HCT116 (cell line): ENCODE data around the gene LDLRAD4. TPM values are rescaled to one million over a fixed set of nuclear protein-coding genes. Genes with fewer than 3 reads are reported as not detected.

ENCODE experiments used
- ATAC-seq: fragments of 200-7000 bp; cut with Tn5 transposase; 2 replicates; pipeline ENCODE4 v1.9.1; 2020; ENCODE audit warnings: mild to moderate bottlenecking, moderate library complexity
- BruUV-seq: library from RNA; stranded (reverse); fragments of 400-500 nt; replicated peaks from 2 replicates; lab custom pipeline; 2021; lab: Mats Ljungman, UMichigan
- CTCF ChIA-PET: fragments of 300-600 bp; sonication (Branson Sonifier 250); formaldehyde crosslinking; loops from one replicate; lab custom pipeline; 2021; ENCODE audit warnings: antibody characterized with exemption; lab: Charles Lee
- POLR2A ChIA-PET: fragments of 300-600, 350-600 bp; sonication (Branson Sonifier 250); formaldehyde crosslinking; loops from one replicate; lab custom pipeline; 2021; ENCODE audit warnings: antibody characterized with exemption; lab: Charles Lee
- RAD21 ChIA-PET, 2 experiments: fragments of 300-600 bp; sonication (Branson Sonifier 250); formaldehyde crosslinking; loops; one replicate each; lab custom pipeline; 2023; ENCODE audit warnings: low total read pairs in 2 of 2; ENCODE audit not compliant: uncharacterized antibody in 2 of 2, unreplicated experiment in 2 of 2, low non-redundant PET in 1 of 2; lab: Charles Lee
- DNase-seq: peaks from one replicate; pipeline ENCODE4 v3.0.0-alpha.2; 2010; ENCODE audit warnings: low read depth, low spot score
- H2AFZ ChIP-seq: fragments of 200-600 bp; shearing (Covaris generic), sonication (generic); 2 replicates; pipeline ENCODE4 v1.6.1; 2017; ENCODE audit warnings: low read depth, mixed run types, mixed read lengths, antibody characterized with exemption, low read length; ENCODE audit not compliant: poor library complexity, severe bottlenecking
- H3K27ac ChIP-seq: 2 replicates; pipeline ENCODE4 v1.5.1; 2012; ENCODE audit warnings: low read depth, low read length
- H3K27me3 ChIP-seq: fragments of 200-600 bp; sonication (generic); 2 replicates; pipeline ENCODE4 v1.6.1; 2016; ENCODE audit warnings: mixed run types, low read length, mixed read lengths; ENCODE audit not compliant: insufficient read depth
- H3K36me3 ChIP-seq, 2 experiments: fragments of 200-500 bp in 1 of 2; fragments of 200-600 bp in 1 of 2; sonication (Bioruptor generic) in 1 of 2; sonication (generic) in 1 of 2; 2 replicates each; pipeline versions ENCODE4 v1.5.1 to v1.6.1; 2014 to 2016; ENCODE audit warnings: low read length in 2 of 2, inconsistent platforms in 1 of 2, mixed read lengths in 1 of 2, mixed run types in 1 of 2; ENCODE audit not compliant: insufficient read depth in 2 of 2, control insufficient read depth in 1 of 2
- H3K4me1 ChIP-seq, 2 experiments: fragments of 200-600 bp in 1 of 2; sonication (generic) in 1 of 2; 2 replicates each; pipeline versions ENCODE4 v1.5.1 to v1.6.1; 2012 to 2017; ENCODE audit warnings: low read length in 2 of 2, inconsistent platforms in 1 of 2, mild to moderate bottlenecking in 1 of 2, mixed read lengths in 1 of 2, mixed run types in 1 of 2, moderate library complexity in 1 of 2; ENCODE audit not compliant: insufficient read depth in 2 of 2, control insufficient read depth in 1 of 2
- H3K4me2 ChIP-seq: fragments of 200-600 bp; sonication (generic); 2 replicates; pipeline ENCODE4 v1.6.1; 2017; ENCODE audit warnings: mixed run types, low read length, mixed read lengths
- H3K4me3 ChIP-seq, 2 experiments: fragments of 200-600 bp in 1 of 2; sonication (generic) in 1 of 2; replicated peaks in 1 of 2; 2 replicates each; pipeline ENCODE4 v1.5.1; 2011 to 2016; ENCODE audit warnings: low read length in 2 of 2, control low read depth in 1 of 2, low read depth in 1 of 2, mild to moderate bottlenecking in 1 of 2, mixed read lengths in 1 of 2, mixed run types in 1 of 2
- H3K79me2 ChIP-seq: fragments of 200-600 bp; sonication (generic); 2 replicates; pipeline ENCODE4 v1.6.1; 2017; ENCODE audit warnings: mild to moderate bottlenecking, mixed run types, low read length, moderate library complexity, mixed read lengths; ENCODE audit not compliant: insufficient read depth
- H3K9ac ChIP-seq: fragments of 200-600 bp; sonication (generic); 2 replicates; pipeline ENCODE4 v1.6.1; 2016; ENCODE audit warnings: low read length, mixed read lengths
- H3K9me2 ChIP-seq: fragments of 200-600 bp; sonication (generic), shearing (Covaris generic); 2 replicates; pipeline ENCODE4 v1.6.1; 2017; ENCODE audit warnings: mixed run types, mild to moderate bottlenecking, moderate library complexity; ENCODE audit not compliant: insufficient read depth
- H3K9me3 ChIP-seq, 2 experiments: fragments of 200-500 bp in 1 of 2; fragments of 200-600 bp in 1 of 2; sonication (Bioruptor generic) in 1 of 2; sonication (generic) in 1 of 2; 2 replicates each; pipeline ENCODE4 v1.6.1; 2014 to 2017; ENCODE audit warnings: low read length in 2 of 2, mixed read lengths in 2 of 2, inconsistent platforms in 1 of 2, low read depth in 1 of 2, mild to moderate bottlenecking in 1 of 2, mixed run types in 1 of 2, moderate library complexity in 1 of 2; ENCODE audit not compliant: control insufficient read depth in 1 of 2, insufficient read depth in 1 of 2
- H4K20me1 ChIP-seq: fragments of 200-600 bp; sonication (generic), shearing (Covaris generic); 2 replicates; pipeline ENCODE4 v1.6.1; 2017; ENCODE audit warnings: mixed run types, mild to moderate bottlenecking, moderate library complexity; ENCODE audit not compliant: insufficient read depth
- CBX3 ChIP-seq: IDR thresholded peaks from 2 replicates; pipeline ENCODE4 v1.6.1; 2012; ENCODE audit warnings: low read depth
- CEBPB ChIP-seq: IDR thresholded peaks from 2 replicates; pipeline ENCODE4 v1.6.1; 2012; ENCODE audit warnings: low read depth
- EGR1 ChIP-seq: IDR thresholded peaks from 2 replicates; pipeline ENCODE4 v1.6.1; 2012; ENCODE audit warnings: low read depth
- ELF1 ChIP-seq: IDR thresholded peaks from 2 replicates; pipeline ENCODE4 v1.6.1; 2012; ENCODE audit warnings: low read depth, borderline replicate concordance
- EZH2 ChIP-seq: fragments of 200-600 bp; sonication (generic); IDR thresholded peaks from 2 replicates; pipeline ENCODE4 v1.6.1; 2017; ENCODE audit warnings: antibody characterized with exemption, mixed run types
- JUND ChIP-seq: IDR thresholded peaks from 2 replicates; pipeline ENCODE4 v1.6.1; 2012
- POLR2A ChIP-seq: IDR thresholded peaks from 2 replicates; pipeline ENCODE4 v1.7.0; 2011; ENCODE audit warnings: borderline replicate concordance; ENCODE audit not compliant: insufficient read depth, insufficient read length; ENCODE audit errors: extremely low read depth
- POLR2AphosphoS5 ChIP-seq: IDR thresholded peaks from 2 replicates; pipeline ENCODE4 v1.6.1; 2011; ENCODE audit warnings: mild to moderate bottlenecking, low read depth, low read length, moderate library complexity
- RAD21 ChIP-seq: IDR thresholded peaks from 2 replicates; pipeline ENCODE4 v1.6.1; 2012; ENCODE audit warnings: low read depth, mild to moderate bottlenecking
- SP1 ChIP-seq: IDR thresholded peaks from 2 replicates; pipeline ENCODE4 v1.6.1; 2012; ENCODE audit warnings: low read depth
- SRF ChIP-seq: IDR thresholded peaks from 2 replicates; pipeline ENCODE4 v1.6.1; 2012; ENCODE audit warnings: low read depth
- TCF7L2 ChIP-seq: IDR thresholded peaks from 2 replicates; pipeline ENCODE4 v1.7.0; 2011; ENCODE audit warnings: borderline replicate concordance, inconsistent platforms; ENCODE audit not compliant: insufficient read depth, insufficient read length; ENCODE audit errors: extremely low read depth
- YY1 ChIP-seq: IDR thresholded peaks from 2 replicates; pipeline ENCODE4 v1.6.1; 2011; ENCODE audit warnings: low read length, low read depth, moderate library complexity, mild to moderate bottlenecking; ENCODE audit not compliant: insufficient replicate concordance; ENCODE audit errors: extremely low read depth
- ZFX ChIP-seq: fragments of 450-650 bp; IDR thresholded peaks from 2 replicates; pipeline ENCODE4 v1.6.1; 2017
- ZNF274 ChIP-seq: fragments of 200-500 bp; sonication (Bioruptor generic); IDR thresholded peaks from 2 replicates; pipeline ENCODE4 v1.6.1; 2014; ENCODE audit warnings: mild to moderate bottlenecking, low read depth, low read length, inconsistent platforms
- intact Hi-C: fragments of 100-400 bp; cut with micrococcal nuclease; formaldehyde crosslinking; loops from 2 replicates; pipeline ENCODE4 v1.10.0; 2022
- total RNA-seq: library from RNA; stranded (reverse); gene quantifications from one replicate; pipeline ENCODE4 v1.2.1, GENCODE V29; 2021; ENCODE audit not compliant: unreplicated experiment
- TF ChIP-seq, protein P1 (sequence below): IDR thresholded peaks from 2 replicates; pipeline ENCODE4 v1.6.1; 2012
- TF ChIP-seq, protein P2 (sequence below), 3 experiments: fragments of 200-600 bp in 1 of 3; sonication (generic) in 1 of 3; IDR thresholded peaks in 2 of 3; conservative IDR thresholded peaks in 1 of 3; 2 replicates each; pipeline ENCODE4 v1.5.1; 2012 to 2017; ENCODE audit warnings: low read depth in 2 of 3, low read length in 2 of 3, antibody characterized with exemption in 1 of 3, borderline replicate concordance in 1 of 3, control low read depth in 1 of 3, mild to moderate bottlenecking in 1 of 3, mixed read lengths in 1 of 3, mixed run types in 1 of 3, moderate library complexity in 1 of 3; ENCODE audit not compliant: insufficient read depth in 1 of 3
- TF ChIP-seq, protein P3 (sequence below): IDR thresholded peaks from 2 replicates; pipeline ENCODE4 v1.6.1; 2012; ENCODE audit warnings: low read depth
- TF ChIP-seq, protein P4 (sequence below): IDR thresholded peaks from 2 replicates; pipeline ENCODE4 v1.6.1; 2011; ENCODE audit warnings: mild to moderate bottlenecking, low read length, moderate library complexity; ENCODE audit not compliant: insufficient replicate concordance; ENCODE audit errors: extremely low read depth

LDLRAD4 gene
- total RNA-seq, 1 experiment from 2014 or later: 1.2 TPM

DNA sequence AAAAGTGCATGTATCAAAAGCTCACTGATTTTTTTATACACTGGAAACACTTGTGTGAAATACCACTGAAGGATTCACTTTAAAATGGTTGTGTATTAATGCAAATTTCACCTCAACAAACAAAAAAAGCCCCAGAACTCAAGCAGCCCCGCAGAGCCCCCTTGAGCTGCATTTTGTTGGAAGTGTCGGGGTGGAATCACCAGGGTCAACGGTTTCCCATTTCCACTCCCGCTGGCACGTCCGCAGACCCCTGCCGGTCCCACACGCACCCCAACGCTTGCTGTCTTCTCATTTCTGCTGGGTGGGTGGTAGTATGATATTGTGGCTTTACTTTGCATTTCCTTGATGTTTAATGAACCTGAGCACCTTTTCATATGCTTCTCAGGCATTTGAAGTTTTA lies 268.1 kb downstream of the LDLRAD4 start:
- no peak overlapping the region for H3K9ac ChIP-seq
- RAD21 ChIA-PET: no interaction called here
- H3K4me1 ChIP-seq: no peaks in the 10 kb centered on the region
- H3K9me3 ChIP-seq: no peaks in the 10 kb centered on the region
- TF ChIP-seq YY1 (no peak), POLR2A (no peak), EGR1 (no peak), CEBPB (no peak), JUND (no peak), SP1 (no peak), RAD21 (no peak), TCF7L2 (no peak), ELF1 (no peak), EZH2 (no peak), SRF (no peak), ZFX (no peak), ZNF274 (no peak), CBX3 (no peak), POLR2AphosphoS5 (no peak)
- TF ChIP-seq, protein P1, sequence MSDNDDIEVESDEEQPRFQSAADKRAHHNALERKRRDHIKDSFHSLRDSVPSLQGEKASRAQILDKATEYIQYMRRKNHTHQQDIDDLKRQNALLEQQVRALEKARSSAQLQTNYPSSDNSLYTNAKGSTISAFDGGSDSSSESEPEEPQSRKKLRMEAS: no peak
- TF ChIP-seq, protein P2, sequence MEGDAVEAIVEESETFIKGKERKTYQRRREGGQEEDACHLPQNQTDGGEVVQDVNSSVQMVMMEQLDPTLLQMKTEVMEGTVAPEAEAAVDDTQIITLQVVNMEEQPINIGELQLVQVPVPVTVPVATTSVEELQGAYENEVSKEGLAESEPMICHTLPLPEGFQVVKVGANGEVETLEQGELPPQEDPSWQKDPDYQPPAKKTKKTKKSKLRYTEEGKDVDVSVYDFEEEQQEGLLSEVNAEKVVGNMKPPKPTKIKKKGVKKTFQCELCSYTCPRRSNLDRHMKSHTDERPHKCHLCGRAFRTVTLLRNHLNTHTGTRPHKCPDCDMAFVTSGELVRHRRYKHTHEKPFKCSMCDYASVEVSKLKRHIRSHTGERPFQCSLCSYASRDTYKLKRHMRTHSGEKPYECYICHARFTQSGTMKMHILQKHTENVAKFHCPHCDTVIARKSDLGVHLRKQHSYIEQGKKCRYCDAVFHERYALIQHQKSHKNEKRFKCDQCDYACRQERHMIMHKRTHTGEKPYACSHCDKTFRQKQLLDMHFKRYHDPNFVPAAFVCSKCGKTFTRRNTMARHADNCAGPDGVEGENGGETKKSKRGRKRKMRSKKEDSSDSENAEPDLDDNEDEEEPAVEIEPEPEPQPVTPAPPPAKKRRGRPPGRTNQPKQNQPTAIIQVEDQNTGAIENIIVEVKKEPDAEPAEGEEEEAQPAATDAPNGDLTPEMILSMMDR (IDR thresholded peaks at IDR 0.05 in 2 of 3, conservative IDR thresholded peaks at IDR 0.05 in 1 of 3; ENCODE audit: borderline replicate concordance in 1 of 3, insufficient read depth in 1 of 3, low read depth in 2 of 3, low read length in 2 of 3): no peak
- TF ChIP-seq, protein P3, sequence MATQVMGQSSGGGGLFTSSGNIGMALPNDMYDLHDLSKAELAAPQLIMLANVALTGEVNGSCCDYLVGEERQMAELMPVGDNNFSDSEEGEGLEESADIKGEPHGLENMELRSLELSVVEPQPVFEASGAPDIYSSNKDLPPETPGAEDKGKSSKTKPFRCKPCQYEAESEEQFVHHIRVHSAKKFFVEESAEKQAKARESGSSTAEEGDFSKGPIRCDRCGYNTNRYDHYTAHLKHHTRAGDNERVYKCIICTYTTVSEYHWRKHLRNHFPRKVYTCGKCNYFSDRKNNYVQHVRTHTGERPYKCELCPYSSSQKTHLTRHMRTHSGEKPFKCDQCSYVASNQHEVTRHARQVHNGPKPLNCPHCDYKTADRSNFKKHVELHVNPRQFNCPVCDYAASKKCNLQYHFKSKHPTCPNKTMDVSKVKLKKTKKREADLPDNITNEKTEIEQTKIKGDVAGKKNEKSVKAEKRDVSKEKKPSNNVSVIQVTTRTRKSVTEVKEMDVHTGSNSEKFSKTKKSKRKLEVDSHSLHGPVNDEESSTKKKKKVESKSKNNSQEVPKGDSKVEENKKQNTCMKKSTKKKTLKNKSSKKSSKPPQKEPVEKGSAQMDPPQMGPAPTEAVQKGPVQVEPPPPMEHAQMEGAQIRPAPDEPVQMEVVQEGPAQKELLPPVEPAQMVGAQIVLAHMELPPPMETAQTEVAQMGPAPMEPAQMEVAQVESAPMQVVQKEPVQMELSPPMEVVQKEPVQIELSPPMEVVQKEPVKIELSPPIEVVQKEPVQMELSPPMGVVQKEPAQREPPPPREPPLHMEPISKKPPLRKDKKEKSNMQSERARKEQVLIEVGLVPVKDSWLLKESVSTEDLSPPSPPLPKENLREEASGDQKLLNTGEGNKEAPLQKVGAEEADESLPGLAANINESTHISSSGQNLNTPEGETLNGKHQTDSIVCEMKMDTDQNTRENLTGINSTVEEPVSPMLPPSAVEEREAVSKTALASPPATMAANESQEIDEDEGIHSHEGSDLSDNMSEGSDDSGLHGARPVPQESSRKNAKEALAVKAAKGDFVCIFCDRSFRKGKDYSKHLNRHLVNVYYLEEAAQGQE: no peak
- TF ChIP-seq, protein P4, sequence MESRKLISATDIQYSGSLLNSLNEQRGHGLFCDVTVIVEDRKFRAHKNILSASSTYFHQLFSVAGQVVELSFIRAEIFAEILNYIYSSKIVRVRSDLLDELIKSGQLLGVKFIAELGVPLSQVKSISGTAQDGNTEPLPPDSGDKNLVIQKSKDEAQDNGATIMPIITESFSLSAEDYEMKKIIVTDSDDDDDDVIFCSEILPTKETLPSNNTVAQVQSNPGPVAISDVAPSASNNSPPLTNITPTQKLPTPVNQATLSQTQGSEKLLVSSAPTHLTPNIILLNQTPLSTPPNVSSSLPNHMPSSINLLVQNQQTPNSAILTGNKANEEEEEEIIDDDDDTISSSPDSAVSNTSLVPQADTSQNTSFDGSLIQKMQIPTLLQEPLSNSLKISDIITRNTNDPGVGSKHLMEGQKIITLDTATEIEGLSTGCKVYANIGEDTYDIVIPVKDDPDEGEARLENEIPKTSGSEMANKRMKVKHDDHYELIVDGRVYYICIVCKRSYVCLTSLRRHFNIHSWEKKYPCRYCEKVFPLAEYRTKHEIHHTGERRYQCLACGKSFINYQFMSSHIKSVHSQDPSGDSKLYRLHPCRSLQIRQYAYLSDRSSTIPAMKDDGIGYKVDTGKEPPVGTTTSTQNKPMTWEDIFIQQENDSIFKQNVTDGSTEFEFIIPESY: no peak
- no peak overlapping the region for H3K27ac ChIP-seq
- no peak overlapping the region for H3K4me2 ChIP-seq
- ATAC-seq (no peak), DNase-seq (no peak)
- H4K20me1 ChIP-seq: no peaks in the 10 kb centered on the region
- POLR2A ChIA-PET: no interaction called here
- H3K27me3 ChIP-seq: peaks cover 3% of the 10 kb centered on the region; the same call in 1 of the 2 replicates
- H2AFZ ChIP-seq: no peak overlapping the region
- H3K36me3 ChIP-seq: no peaks in the 10 kb centered on the region
- H3K9me2 ChIP-seq: no peaks in the 10 kb centered on the region
- intact Hi-C loops: no loop called here
- H3K79me2 ChIP-seq: no peaks in the 10 kb centered on the region
- H3K4me3 ChIP-seq: no peak overlapping the region
- no TSS peak for BruUV-seq
- CTCF ChIA-PET: no interaction called here
